Measurements from ENCODE around the gene IDH1. TPM values are rescaled to one million over a fixed set of nuclear protein-coding genes. Genes with fewer than 3 reads are reported as not detected.

Gene IDH1
- total and polyA plus RNA-seq, 2 of the 8 experiments (the other 6 are each of a cell fraction or from before 2014, with no cell fraction given), result 174 to 398 TPM

DNA sequence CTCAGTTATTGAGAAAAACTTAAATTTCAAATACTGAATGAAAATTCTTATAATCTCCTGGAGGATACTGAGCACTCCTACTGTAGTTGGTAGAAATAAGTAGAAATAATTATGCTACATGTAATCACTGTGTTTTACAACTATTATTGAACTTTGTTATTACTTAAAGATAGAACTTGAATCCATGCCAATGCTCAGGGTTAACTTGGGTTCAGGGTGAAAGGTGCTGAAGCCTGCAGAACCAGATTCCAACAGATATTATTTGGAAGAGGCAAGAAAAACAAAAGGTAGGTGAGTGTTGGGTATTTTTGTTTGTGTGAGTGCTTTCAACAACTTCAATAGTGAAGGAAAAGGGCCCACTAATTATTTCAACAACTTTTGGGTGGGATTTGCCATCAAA, 10.4 kb downstream of the IDH1 start:
- no peak overlapping the region for H3K4me2 ChIP-seq (ENCODE audit: insufficient read depth in 1 of 2, low read depth in 2 of 2, low read length in 2 of 2)
- ChIA-PET CTCF (ENCODE audit: partially characterized antibody) (no interaction called here), POLR2A (ENCODE audit: partially characterized antibody) (interaction anchor here (1.0 to 2.2 kb wide), 2 partner anchors 9 to 10 kb away, joined by 3 to 7 read pairs; partner anchors contain the start of gene IDH1)
- H3K79me2 ChIP-seq (ENCODE audit: control insufficient read depth in 1 of 2, insufficient read depth in 2 of 2, low read length in 2 of 2), result peaks cover 0 to 3% of the 10 kb centered on the region in 2 experiments; a peak in 1 of 4 replicates
- H2BK120ac ChIP-seq (replicated peaks; ENCODE audit: low read depth, low read length), result no peak overlapping the region
- DNase-seq (ENCODE audit: low read depth in 1 of 2, low spot score in 2 of 2) (no peak), FAIRE-seq (no peak)
- no peak overlapping the region for H3K18ac ChIP-seq (ENCODE audit: extremely low read depth, low read length)
- no peaks in the 10 kb centered on the region for H3K27me3 ChIP-seq (replicated peaks in 1 of 4; ENCODE audit: control insufficient read depth in 3 of 4, extremely low read depth in 1 of 4, insufficient read depth in 3 of 4, low read length in 3 of 4)
- H2BK20ac ChIP-seq (ENCODE audit: low read length), result no peak overlapping the region
- H2BK5ac ChIP-seq (ENCODE audit: low read depth, low read length), result no peak overlapping the region
- H3K36me3 ChIP-seq (ENCODE audit: control insufficient read depth in 2 of 4, insufficient read depth in 4 of 4, low read length in 3 of 4), result peaks cover 28 to 96% (median 73%) of the 10 kb centered on the region in 4 experiments
- no peaks in the 10 kb centered on the region for H3K4me1 ChIP-seq (replicated peaks in 1 of 4; ENCODE audit: control insufficient read depth in 3 of 4, insufficient read depth in 4 of 4, low read length in 3 of 4)
- H3K27ac ChIP-seq (ENCODE audit: low read depth, low read length), result no peak overlapping the region
- no peaks in the 10 kb centered on the region for H3K79me1 ChIP-seq (ENCODE audit: low read depth, low read length)
- H2BK15ac ChIP-seq (ENCODE audit: low read length), result no peak overlapping the region
- no peaks in the 10 kb centered on the region for H3K23me2 ChIP-seq (ENCODE audit: low read depth, low read length)
- no peak overlapping the region for H2AK5ac ChIP-seq (ENCODE audit: low read depth, low read length)
- H4K20me1 ChIP-seq (replicated peaks in 1 of 2; ENCODE audit: control insufficient read depth in 1 of 2, insufficient read depth in 2 of 2, low read length in 2 of 2), result peaks cover 0 to 4% of the 10 kb centered on the region in 2 experiments
- H3K14ac ChIP-seq (ENCODE audit: insufficient read length), result no peak overlapping the region
- no peak overlapping the region for H4K8ac ChIP-seq (ENCODE audit: extremely low read depth, insufficient read depth, low read length)
- H3K4me3 ChIP-seq (ENCODE audit: extremely low read depth in 1 of 4, insufficient read depth in 2 of 4, low read depth in 3 of 4, low read length in 4 of 4), result no peak overlapping the region
- no peak overlapping the region for H3K4ac ChIP-seq (replicated peaks; ENCODE audit: insufficient read length, low read depth, low read length)
- TF ChIP-seq BRCA1 (IDR thresholded peaks at IDR 0.05; ENCODE audit: low read depth, low read length), result no peak
- TF ChIP-seq, protein P1, sequence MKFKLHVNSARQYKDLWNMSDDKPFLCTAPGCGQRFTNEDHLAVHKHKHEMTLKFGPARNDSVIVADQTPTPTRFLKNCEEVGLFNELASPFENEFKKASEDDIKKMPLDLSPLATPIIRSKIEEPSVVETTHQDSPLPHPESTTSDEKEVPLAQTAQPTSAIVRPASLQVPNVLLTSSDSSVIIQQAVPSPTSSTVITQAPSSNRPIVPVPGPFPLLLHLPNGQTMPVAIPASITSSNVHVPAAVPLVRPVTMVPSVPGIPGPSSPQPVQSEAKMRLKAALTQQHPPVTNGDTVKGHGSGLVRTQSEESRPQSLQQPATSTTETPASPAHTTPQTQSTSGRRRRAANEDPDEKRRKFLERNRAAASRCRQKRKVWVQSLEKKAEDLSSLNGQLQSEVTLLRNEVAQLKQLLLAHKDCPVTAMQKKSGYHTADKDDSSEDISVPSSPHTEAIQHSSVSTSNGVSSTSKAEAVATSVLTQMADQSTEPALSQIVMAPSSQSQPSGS (IDR thresholded peaks at IDR 0.05; ENCODE audit: low read length), result no peak
- TF ChIP-seq RFX5 (IDR thresholded peaks at IDR 0.05; ENCODE audit: borderline replicate concordance, low read depth, low read length), result no peak
- TF ChIP-seq SAP30 (IDR thresholded peaks at IDR 0.05; ENCODE audit: insufficient read depth, insufficient replicate concordance, low read length), result no peak
- no peak for TF ChIP-seq GABPA (IDR thresholded peaks at IDR 0.05; ENCODE audit: borderline replicate concordance, insufficient read depth, low read length)
- no peak for TF ChIP-seq SIX5 (IDR thresholded peaks at IDR 0.05; ENCODE audit: low read depth, low read length)
- TF ChIP-seq SIN3A (conservative IDR thresholded peaks at IDR 0.05 in 1 of 2, IDR thresholded peaks at IDR 0.05 in 1 of 2; ENCODE audit: low read depth in 1 of 2, low read length in 2 of 2), result no peak
- no peak for TF ChIP-seq JUND (IDR thresholded peaks at IDR 0.05; ENCODE audit: low read length)
- no peak for TF ChIP-seq RNF2 (IDR thresholded peaks at IDR 0.05; ENCODE audit: borderline replicate concordance, low read depth, low read length, missing control alignments, poor library complexity, severe bottlenecking)
- TF ChIP-seq FOSL1 (IDR thresholded peaks at IDR 0.05; ENCODE audit: insufficient read depth, low read depth, low read length), result no peak
- TF ChIP-seq SRF (IDR thresholded peaks at IDR 0.05; ENCODE audit: low read depth, low read length), result no peak
- no peak overlapping the region for H3K56ac ChIP-seq (replicated peaks; ENCODE audit: insufficient read length, low read depth, low read length)
- H4K91ac ChIP-seq (replicated peaks; ENCODE audit: insufficient read length, low read length), result no peak overlapping the region
- no peaks in the 10 kb centered on the region for H3K9me3 ChIP-seq (ENCODE audit: insufficient read depth in 2 of 2, low read depth in 1 of 2, low read length in 1 of 2)
- H4K5ac ChIP-seq (ENCODE audit: insufficient read length, low read depth, low read length), result no peak overlapping the region
- H2BK12ac ChIP-seq (ENCODE audit: low read depth, low read length), result no peak overlapping the region
- no peak overlapping the region for H2AFZ ChIP-seq (ENCODE audit: low read length)
- H3K9ac ChIP-seq (replicated peaks in 1 of 4; ENCODE audit: extremely low read depth in 1 of 4, low read depth in 3 of 4, low read length in 3 of 4), result no peak overlapping the region
- no peak overlapping the region for H3K23ac ChIP-seq (ENCODE audit: insufficient read length)

Measured in H1 (cell line).